ENCODE results near the gene CACNB3.
"Not testable (repeated sequence)": the region's sequence is repeated elsewhere in the genome, so short reads cannot be mapped to it uniquely, and the experiment has no call there.

CACNB3 gene

GRCh38 chr12:48842021-48842420 lies 23.7 kb downstream of the CACNB3 start:
- peaks cover 64% of the 10 kb centered on the region for H3K36me3 ChIP-seq (ENCODE audit: control insufficient read depth, insufficient read depth, low read length, severe bottlenecking)
- DNase-seq (ENCODE audit: low read depth); H3K4me3 ChIP-seq (ENCODE audit: low read length); H3K9me3 ChIP-seq (ENCODE audit: control insufficient read depth, low read length); H3K9ac ChIP-seq (ENCODE audit: low read length); H3K27me3 ChIP-seq (replicated peaks; ENCODE audit: control insufficient read depth, insufficient read depth, low read length); H3K4me1 ChIP-seq (ENCODE audit: control insufficient read depth, insufficient read depth, low read length): not testable (repeated sequence)

- H3K4me1 ChIP-seq (ENCODE audit: control insufficient read depth, insufficient read depth, low read length), result peaks cover 17% of the 10 kb centered on the region
- peak; percentile 99 for DNase-seq (ENCODE audit: low read depth)
- H3K9me3 ChIP-seq (ENCODE audit: control insufficient read depth, low read length), result no peaks in the 10 kb centered on the region
- peaks cover 5% of the 10 kb centered on the region for H3K36me3 ChIP-seq (ENCODE audit: control insufficient read depth, insufficient read depth, low read length, severe bottlenecking)
- H3K27me3 ChIP-seq (replicated peaks; ENCODE audit: control insufficient read depth, insufficient read depth, low read length), result peaks cover 4% of the 10 kb centered on the region
- peak within 1 kb of the TSS; percentile 98 for H3K9ac ChIP-seq (ENCODE audit: low read length)
- H3K4me3 ChIP-seq (ENCODE audit: low read length), result peak within 1 kb of the TSS; percentile 95
Observed at GRCh38 chr12:48851883-48852733, 33.8 kb downstream of the CACNB3 start, which contains the start of gene DDX23. Gene DDX23, minus strand, starts transcription at chr12:48852163. Its CDS starts 6,381 bp downstream, at chr12:48845782.

- Histone ChIP-seq H3K36me3 (ENCODE audit: control insufficient read depth, insufficient read depth, low read length, severe bottlenecking) (peaks cover 5% of the 10 kb centered on the region), H3K27me3 (replicated peaks; ENCODE audit: control insufficient read depth, insufficient read depth, low read length) (peaks cover 12% of the 10 kb centered on the region), H3K9me3 (ENCODE audit: control insufficient read depth, low read length) (no peaks in the 10 kb centered on the region), H3K9ac (ENCODE audit: low read length) (peak overlapping the region; percentile 98), H3K4me1 (ENCODE audit: control insufficient read depth, insufficient read depth, low read length) (peaks cover 17% of the 10 kb centered on the region), H3K4me3 (ENCODE audit: low read length) (peak overlapping the region; percentile 95)
- DNase-seq (ENCODE audit: low read depth), result peak; percentile 96
Observed at GRCh38 chr12:48852734-48853688, 34.7 kb downstream of the CACNB3 start.

GRCh38 chr12:48854488-48854887 lies 36.2 kb downstream of the CACNB3 start:
- H3K9me3 ChIP-seq (ENCODE audit: control insufficient read depth, low read length), result no peaks in the 10 kb centered on the region
- H3K4me1 ChIP-seq (ENCODE audit: control insufficient read depth, insufficient read depth, low read length), result peaks cover 17% of the 10 kb centered on the region
- peaks cover 5% of the 10 kb centered on the region for H3K36me3 ChIP-seq (ENCODE audit: control insufficient read depth, insufficient read depth, low read length, severe bottlenecking)
- no peak for DNase-seq (ENCODE audit: low read depth)
- no peak overlapping the region for H3K4me3 ChIP-seq (ENCODE audit: low read length)
- peaks cover 14% of the 10 kb centered on the region for H3K27me3 ChIP-seq (replicated peaks; ENCODE audit: control insufficient read depth, insufficient read depth, low read length)
- H3K9ac ChIP-seq (ENCODE audit: low read length), result no peak overlapping the region

GRCh38 chr12:48854932-48855331 lies 36.6 kb downstream of the CACNB3 start:
- H3K9me3 ChIP-seq (ENCODE audit: control insufficient read depth, low read length); H3K9ac ChIP-seq (ENCODE audit: low read length); DNase-seq (ENCODE audit: low read depth); H3K4me3 ChIP-seq (ENCODE audit: low read length); H3K36me3 ChIP-seq (ENCODE audit: control insufficient read depth, insufficient read depth, low read length, severe bottlenecking): not testable (repeated sequence)
- Histone ChIP-seq H3K4me1 (ENCODE audit: control insufficient read depth, insufficient read depth, low read length) (peaks cover 17% of the 10 kb centered on the region), H3K27me3 (replicated peaks; ENCODE audit: control insufficient read depth, insufficient read depth, low read length) (peaks cover 14% of the 10 kb centered on the region)

- no peak for DNase-seq (ENCODE audit: low read depth)
- Histone ChIP-seq H3K4me1 (ENCODE audit: control insufficient read depth, insufficient read depth, low read length) (peaks cover 8% of the 10 kb centered on the region), H3K9ac (ENCODE audit: low read length) (no peak overlapping the region)
Observed at GRCh38 chr12:48856379-48856778, 38.1 kb downstream of the CACNB3 start.

GRCh38 chr12:48857278-48857994 lies 39.1 kb downstream of the CACNB3 start:
- no peak overlapping the region for H3K4me3 ChIP-seq (ENCODE audit: low read length)
- peaks cover 28% of the 10 kb centered on the region for H3K27me3 ChIP-seq (replicated peaks; ENCODE audit: control insufficient read depth, insufficient read depth, low read length)
- peaks cover 7% of the 10 kb centered on the region for H3K4me1 ChIP-seq (ENCODE audit: control insufficient read depth, insufficient read depth, low read length)
- no peaks in the 10 kb centered on the region for H3K36me3 ChIP-seq (ENCODE audit: control insufficient read depth, insufficient read depth, low read length, severe bottlenecking)
- no peak overlapping the region for H3K9ac ChIP-seq (ENCODE audit: low read length)
- DNase-seq (ENCODE audit: low read depth), result no peak
- no peaks in the 10 kb centered on the region for H3K9me3 ChIP-seq (ENCODE audit: control insufficient read depth, low read length)

More at GRCh38 chr12:48856379-48856778, 38.1 kb downstream of the CACNB3 start:
- peaks cover 18% of the 10 kb centered on the region for H3K27me3 ChIP-seq (replicated peaks; ENCODE audit: control insufficient read depth, insufficient read depth, low read length)
- no peaks in the 10 kb centered on the region for H3K36me3 ChIP-seq (ENCODE audit: control insufficient read depth, insufficient read depth, low read length, severe bottlenecking)
- no peaks in the 10 kb centered on the region for H3K9me3 ChIP-seq (ENCODE audit: control insufficient read depth, low read length)
- no peak overlapping the region for H3K4me3 ChIP-seq (ENCODE audit: low read length)

- Histone ChIP-seq H3K9ac (ENCODE audit: low read length) (no peak overlapping the region), H3K27me3 (replicated peaks; ENCODE audit: control insufficient read depth, insufficient read depth, low read length) (peaks cover 34% of the 10 kb centered on the region), H3K9me3 (ENCODE audit: control insufficient read depth, low read length) (no peaks in the 10 kb centered on the region), H3K4me3 (ENCODE audit: low read length) (no peak overlapping the region), H3K4me1 (ENCODE audit: control insufficient read depth, insufficient read depth, low read length) (peaks cover 1% of the 10 kb centered on the region), H3K36me3 (ENCODE audit: control insufficient read depth, insufficient read depth, low read length, severe bottlenecking) (no peaks in the 10 kb centered on the region)
- no peak for DNase-seq (ENCODE audit: low read depth)
Observed at GRCh38 chr12:48858043-48858442, 39.7 kb downstream of the CACNB3 start.

GRCh38 chr12:48859607-48860006 lies 41.3 kb downstream of the CACNB3 start:
- H3K27me3 ChIP-seq (replicated peaks; ENCODE audit: control insufficient read depth, insufficient read depth, low read length), result peaks cover 50% of the 10 kb centered on the region
- no peaks in the 10 kb centered on the region for H3K9me3 ChIP-seq (ENCODE audit: control insufficient read depth, low read length)
- DNase-seq (ENCODE audit: low read depth), result no peak
- H3K4me1 ChIP-seq (ENCODE audit: control insufficient read depth, insufficient read depth, low read length), result no peaks in the 10 kb centered on the region
- H3K9ac ChIP-seq (ENCODE audit: low read length), result no peak overlapping the region
- H3K4me3 ChIP-seq (ENCODE audit: low read length), result no peak overlapping the region
- no peaks in the 10 kb centered on the region for H3K36me3 ChIP-seq (ENCODE audit: control insufficient read depth, insufficient read depth, low read length, severe bottlenecking)

- H3K9ac ChIP-seq (ENCODE audit: low read length); H3K9me3 ChIP-seq (ENCODE audit: control insufficient read depth, low read length); H3K36me3 ChIP-seq (ENCODE audit: control insufficient read depth, insufficient read depth, low read length, severe bottlenecking); H3K4me1 ChIP-seq (ENCODE audit: control insufficient read depth, insufficient read depth, low read length); DNase-seq (ENCODE audit: low read depth); H3K4me3 ChIP-seq (ENCODE audit: low read length): not testable (repeated sequence)
- H3K27me3 ChIP-seq (replicated peaks; ENCODE audit: control insufficient read depth, insufficient read depth, low read length), result peaks cover 56% of the 10 kb centered on the region
Observed at GRCh38 chr12:48860236-48860635, 41.9 kb downstream of the CACNB3 start.

Data from adipocyte (in vitro differentiated cells).